Esophagus squamous epithelium (tissue), 5 donors: Measurements from ENCODE around the gene FAM120B. TPM values are rescaled to one million over a fixed set of nuclear protein-coding genes. Genes with fewer than 3 reads are reported as not detected.
A peak's percentile ranks its signal among the peaks of the same experiment; 100 is the strongest.

Experiments
- DNase-seq: peaks from one replicate; lab custom pipeline; 2025; lab: John Stamatoyannopoulos, UW
- H3K27ac ChIP-seq, 4 donors: fragments of 200-600 bp; sonication (generic); one replicate each; pipeline ENCODE4 v1.5.1; 2016 to 2019; ENCODE audit warnings: mild to moderate bottlenecking in 1 of 4
- H3K27me3 ChIP-seq, 4 donors: fragments of 200-600 bp; sonication (generic); 1 replicate in 3 of 4; 2 replicates in 1 of 4; pipeline versions ENCODE4 v1.5.1 to v1.6.0; 2017 to 2021; ENCODE audit warnings: antibody characterized with exemption in 1 of 4
- H3K36me3 ChIP-seq, 3 donors: fragments of 200-600 bp; sonication (generic); one replicate each; pipeline ENCODE4 v1.5.1; 2016 to 2019
- H3K4me1 ChIP-seq, 3 donors: fragments of 200-600 bp; sonication (generic); one replicate each; pipeline ENCODE4 v1.5.1; 2017 to 2019
- H3K4me3 ChIP-seq, 4 donors: fragments of 200-600 bp; sonication (generic); 1 replicate in 3 of 4; 2 replicates in 1 of 4; pipeline ENCODE4 v1.5.1; 2016 to 2019; ENCODE audit warnings: mild to moderate bottlenecking in 2 of 4, moderate library complexity in 1 of 4
- H3K9me3 ChIP-seq, 3 donors: fragments of 200-600 bp; sonication (generic); one replicate each; pipeline ENCODE4 v1.5.1; 2016 to 2019
- POLR2A ChIP-seq, 4 donors: fragments of 450-650 bp; IDR thresholded peaks; one replicate each; pipeline ENCODE4 v1.6.1; 2017; ENCODE audit warnings: antibody characterized with exemption in 4 of 4, mild to moderate bottlenecking in 4 of 4, moderate library complexity in 3 of 4
- WGBS, 2 donors: methylation state at CpG; one replicate each; pipeline ENCODE4 v1.1.5; 2018; 5-methylcytosine and 5-hydroxymethylcytosine counted together
- intact Hi-C: fragments of 100-400 bp; cut with DNase I; formaldehyde crosslinking; loops from one replicate; pipeline ENCODE4 v1.15.0; 2022
- total RNA-seq, 4 donors: library from RNA; depleted of rRNA; stranded (reverse); fragments of >200 nt; gene quantifications; one replicate each; pipeline ENCODE4 v1.1.0, GENCODE V29; 2016
- TF ChIP-seq, protein P1 (sequence below), 6 experiments: fragments of 450-650 bp in 4 of 6; fragments of 200-600 bp in 2 of 6; sonication (generic) in 2 of 6; IDR thresholded peaks; one replicate each; pipeline ENCODE4 v1.5.1; 2016 to 2019; ENCODE audit warnings: antibody characterized with exemption in 6 of 6, mild to moderate bottlenecking in 4 of 6, moderate library complexity in 4 of 6
- donor health status: DM: yes; HTN: yes; CAD: no.

FAM120B gene
- total RNA-seq, 4 donors from 2014 or later, result 8.4 to 25.6 (median 12.9) TPM

- peak overlapping the region; percentile 47 to 80 (median 76) for H3K27ac ChIP-seq
- intact Hi-C loops, result no loop called here
- peaks cover 14 to 56% (median 36%) of the 10 kb centered on the region in 3 donors for H3K4me1 ChIP-seq
- H3K4me3 ChIP-seq, result peak overlapping the region in 1 of 4 donors; percentile 26
- no peak for TF ChIP-seq POLR2A (IDR thresholded peaks at IDR 0.05)
- TF ChIP-seq, protein P1, sequence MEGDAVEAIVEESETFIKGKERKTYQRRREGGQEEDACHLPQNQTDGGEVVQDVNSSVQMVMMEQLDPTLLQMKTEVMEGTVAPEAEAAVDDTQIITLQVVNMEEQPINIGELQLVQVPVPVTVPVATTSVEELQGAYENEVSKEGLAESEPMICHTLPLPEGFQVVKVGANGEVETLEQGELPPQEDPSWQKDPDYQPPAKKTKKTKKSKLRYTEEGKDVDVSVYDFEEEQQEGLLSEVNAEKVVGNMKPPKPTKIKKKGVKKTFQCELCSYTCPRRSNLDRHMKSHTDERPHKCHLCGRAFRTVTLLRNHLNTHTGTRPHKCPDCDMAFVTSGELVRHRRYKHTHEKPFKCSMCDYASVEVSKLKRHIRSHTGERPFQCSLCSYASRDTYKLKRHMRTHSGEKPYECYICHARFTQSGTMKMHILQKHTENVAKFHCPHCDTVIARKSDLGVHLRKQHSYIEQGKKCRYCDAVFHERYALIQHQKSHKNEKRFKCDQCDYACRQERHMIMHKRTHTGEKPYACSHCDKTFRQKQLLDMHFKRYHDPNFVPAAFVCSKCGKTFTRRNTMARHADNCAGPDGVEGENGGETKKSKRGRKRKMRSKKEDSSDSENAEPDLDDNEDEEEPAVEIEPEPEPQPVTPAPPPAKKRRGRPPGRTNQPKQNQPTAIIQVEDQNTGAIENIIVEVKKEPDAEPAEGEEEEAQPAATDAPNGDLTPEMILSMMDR (IDR thresholded peaks at IDR 0.05), result no peak
- WGBS, 2 donors, result 79 to 85% methylated on average over 5 to 20 of the region's 29 CpGs
- no peak for DNase-seq
- peaks cover 0 to 2% (median 0%) of the 10 kb centered on the region in 3 donors for H3K36me3 ChIP-seq
- no peaks in the 10 kb centered on the region for H3K9me3 ChIP-seq
- peaks cover 0 to 42% (median 0%) of the 10 kb centered on the region in 4 donors for H3K27me3 ChIP-seq
These were observed 30.0 kb upstream of the FAM120B start for GRCh38 chr6:170276369-170277057.

- Histone ChIP-seq H3K27ac (no peak overlapping the region), H3K4me1 (peaks cover 14 to 57% (median 36%) of the 10 kb centered on the region in 3 donors), H3K27me3 (peaks cover 0 to 33% (median 0%) of the 10 kb centered on the region in 4 donors), H3K9me3 (no peaks in the 10 kb centered on the region), H3K36me3 (peaks cover 0 to 18% (median 2%) of the 10 kb centered on the region in 3 donors), H3K4me3 (no peak overlapping the region)
- TF ChIP-seq POLR2A (IDR thresholded peaks at IDR 0.05), result no peak
- TF ChIP-seq, protein P1 (IDR thresholded peaks at IDR 0.05), result no peak
- DNase-seq, result no peak
- 53 to 74% methylated on average over 8 of the region's 8 CpGs for WGBS, 2 donors
- intact Hi-C loops, result no loop called here
These were observed 28.4 kb upstream of the FAM120B start for GRCh38 chr6:170277893-170278742.

DNA sequence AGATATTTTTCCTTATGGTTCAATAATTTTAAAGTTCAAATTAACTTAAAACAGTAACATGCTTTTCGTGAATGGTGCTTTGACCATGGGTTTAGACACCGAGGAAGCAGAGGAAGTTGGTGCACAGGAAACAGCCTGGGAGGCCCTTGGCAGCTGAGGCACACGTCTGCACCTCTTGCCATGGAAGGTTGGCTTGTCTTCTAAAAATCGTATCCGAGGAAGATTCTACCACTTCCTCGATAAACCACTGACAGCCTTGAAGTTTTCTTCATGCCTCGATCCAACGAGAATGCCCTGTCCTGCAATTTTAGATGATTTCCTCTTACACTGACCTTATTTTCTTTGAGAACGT, 27.8 kb upstream of the FAM120B start:
- peaks cover 14 to 57% (median 36%) of the 10 kb centered on the region in 3 donors for H3K4me1 ChIP-seq
- H3K9me3 ChIP-seq, result no peaks in the 10 kb centered on the region
- peaks cover 0 to 27% (median 0%) of the 10 kb centered on the region in 4 donors for H3K27me3 ChIP-seq
- TF ChIP-seq POLR2A (IDR thresholded peaks at IDR 0.05), result no peak
- TF ChIP-seq, protein P1 (IDR thresholded peaks at IDR 0.05), result no peak
- peaks cover 0 to 24% (median 8%) of the 10 kb centered on the region in 3 donors for H3K36me3 ChIP-seq
- no peak overlapping the region for H3K27ac ChIP-seq
- no peak for DNase-seq
- no peak overlapping the region for H3K4me3 ChIP-seq
- intact Hi-C loops, result no loop called here
- 54 to 66% methylated on average over 9 of the region's 9 CpGs for WGBS, 2 donors

DNA sequence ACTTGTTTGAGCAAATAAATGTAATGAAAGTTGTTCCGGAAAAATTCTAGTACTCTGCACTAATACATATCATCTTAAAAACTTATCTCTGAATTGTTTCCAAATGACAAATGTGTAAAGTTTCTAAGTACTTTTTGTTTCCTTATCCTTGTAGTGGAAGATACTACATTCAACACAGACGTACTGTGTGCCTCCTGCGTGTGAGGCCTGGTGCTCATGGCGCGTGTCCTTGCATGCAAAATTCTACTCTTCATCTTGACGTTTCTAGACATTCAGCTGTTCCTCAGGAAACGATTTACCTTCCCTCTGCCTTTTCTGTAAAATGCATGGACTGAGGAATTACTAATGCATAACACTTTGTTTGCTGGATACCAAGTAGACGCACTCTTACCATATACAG, 27.1 kb upstream of the FAM120B start:
- TF ChIP-seq, protein P1 (IDR thresholded peaks at IDR 0.05), result no peak
- TF ChIP-seq POLR2A (IDR thresholded peaks at IDR 0.05), result no peak
- intact Hi-C loops, result no loop called here
- H3K4me1 ChIP-seq, result peaks cover 14 to 59% (median 36%) of the 10 kb centered on the region in 3 donors
- H3K27ac ChIP-seq, result peak overlapping the region; percentile 2 to 77 (median 69)
- 57 to 73% methylated on average over 8 of the region's 8 CpGs for WGBS, 2 donors
- no peak overlapping the region for H3K4me3 ChIP-seq
- H3K36me3 ChIP-seq, result peaks cover 0 to 31% (median 9%) of the 10 kb centered on the region in 3 donors
- DNase-seq, result no peak
- H3K27me3 ChIP-seq, result peaks cover 0 to 19% (median 0%) of the 10 kb centered on the region in 4 donors
- H3K9me3 ChIP-seq, result no peaks in the 10 kb centered on the region
